Measurements from ENCODE around the gene SUV39H1.
"Not testable (repeated sequence)": the region's sequence is repeated elsewhere in the genome, so short reads cannot be mapped to it uniquely, and the experiment has no call there.

Gene SUV39H1

GRCh38 chrX:48696301-48696908 lies at the start of gene SUV39H1:
Gene SUV39H1, plus strand, starts transcription at chrX:48696734. Its CDS starts 51 bp downstream, at chrX:48696785.
- peak; percentile 97 for DNase-seq (ENCODE audit: low spot score)

- DNase-seq (ENCODE audit: low spot score) = peak; percentile 36
Observed at GRCh38 chrX:48648336-48648751, 48.2 kb upstream of the SUV39H1 start.

DNA sequence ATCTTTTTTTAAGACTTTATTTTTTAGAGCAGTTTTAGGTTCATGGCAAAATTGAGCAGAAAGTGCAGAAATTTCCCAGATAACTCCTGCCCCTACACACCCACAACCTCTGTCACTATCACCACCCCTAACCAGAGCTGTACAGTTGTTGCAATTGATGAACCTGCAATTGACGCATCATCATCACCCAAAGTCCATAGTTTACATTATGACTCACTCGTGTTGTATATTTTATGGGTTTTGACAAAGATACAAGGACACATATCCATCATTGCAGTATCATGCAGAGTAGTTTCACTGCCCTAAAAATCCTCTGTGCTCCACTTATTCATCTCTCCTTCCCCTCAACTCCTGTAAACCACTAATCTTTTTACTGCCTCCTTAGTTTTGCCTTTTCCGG lies 47.4 kb upstream of the SUV39H1 start:
- no peak for DNase-seq (ENCODE audit: low spot score)

DNA sequence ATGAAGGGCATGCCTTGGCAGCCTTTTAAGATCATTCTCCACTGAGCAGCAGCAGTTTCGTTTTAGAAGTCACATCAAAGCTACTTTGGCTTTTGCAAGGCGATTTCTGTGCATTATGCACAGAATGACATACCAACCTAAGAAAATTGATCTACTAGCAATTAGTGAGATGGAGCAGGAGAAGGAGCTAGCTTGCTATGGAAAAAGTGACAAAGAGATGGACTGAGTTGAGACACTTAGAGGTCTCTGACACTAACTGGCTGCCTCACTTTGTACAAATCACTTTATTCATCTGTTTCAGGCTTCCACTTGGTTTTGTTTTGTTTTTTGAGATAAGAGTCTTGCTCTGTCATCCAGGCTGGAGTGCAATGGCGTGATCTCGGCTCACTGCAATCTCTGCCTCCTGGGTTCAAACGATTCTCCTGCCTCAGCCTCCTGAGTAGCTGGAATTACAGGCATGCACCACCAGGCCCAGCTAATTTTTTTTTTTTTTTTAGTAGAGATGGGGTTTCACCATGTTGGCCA lies 44.4 kb upstream of the SUV39H1 start:
- DNase-seq (ENCODE audit: low spot score) = not testable (repeated sequence)

- not testable (repeated sequence) for DNase-seq (ENCODE audit: low spot score)
Observed at GRCh38 chrX:48654746-48655145, 41.8 kb upstream of the SUV39H1 start.

DNA sequence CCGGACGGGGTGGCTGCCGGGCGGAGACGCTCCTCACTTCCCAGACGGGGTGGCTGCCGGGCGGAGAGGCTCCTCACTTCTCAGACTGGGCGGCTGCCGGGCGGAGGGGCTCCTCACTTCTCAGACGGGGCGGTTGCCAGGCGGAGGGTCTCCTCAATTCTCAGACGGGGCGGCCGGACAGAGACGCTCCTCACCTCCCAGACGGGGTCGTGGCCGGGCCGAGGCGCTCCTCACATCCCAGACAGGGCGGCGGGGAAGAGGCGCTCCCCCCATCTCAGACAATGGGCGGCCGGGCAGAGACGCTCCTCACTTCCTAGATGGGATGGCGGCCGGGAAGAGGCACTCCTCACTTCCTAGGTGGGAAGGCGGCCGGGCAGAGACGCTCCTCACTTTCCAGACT lies 36.8 kb upstream of the SUV39H1 start:
- not testable (repeated sequence) for DNase-seq (ENCODE audit: low spot score)

DNA sequence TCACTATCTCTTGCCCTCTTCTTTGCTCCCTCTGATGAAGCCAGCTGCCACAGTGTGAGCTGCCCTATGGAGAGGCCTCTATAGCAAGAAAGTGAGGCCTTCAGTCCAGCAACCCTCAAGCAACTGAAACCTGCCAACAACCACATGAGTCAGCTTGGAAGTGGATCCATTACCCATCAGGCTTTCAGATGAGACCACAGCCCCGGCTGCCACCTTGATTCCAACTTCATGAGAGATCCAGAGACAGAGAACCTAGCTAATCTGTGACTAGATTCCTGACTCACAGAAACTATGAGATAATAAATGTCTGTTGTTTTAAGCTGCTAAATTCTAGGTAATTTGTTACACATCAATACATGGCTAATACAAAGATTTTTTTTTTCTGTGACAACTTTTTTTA lies 33.3 kb upstream of the SUV39H1 start:
- no peak for DNase-seq (ENCODE audit: low spot score)

DNA sequence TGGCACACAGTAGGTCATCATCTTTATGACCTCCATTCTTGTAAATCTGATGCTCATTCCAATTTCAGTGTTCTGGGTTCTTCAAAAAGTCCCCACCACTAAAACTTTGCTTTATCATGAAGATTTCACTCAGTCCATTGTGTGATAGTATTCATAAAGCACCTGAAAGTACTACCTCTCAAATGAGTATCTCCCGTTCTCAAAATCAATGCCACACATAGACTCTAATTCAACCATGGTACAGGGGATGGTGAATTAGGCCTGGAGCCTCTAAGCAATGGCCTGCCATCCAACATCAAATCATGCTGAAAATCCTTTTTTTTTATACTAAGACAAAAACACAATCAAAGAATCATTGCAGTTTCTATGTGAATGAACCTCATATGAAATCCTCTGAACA lies 32.4 kb upstream of the SUV39H1 start:
- DNase-seq (ENCODE audit: low spot score) = no peak

GRCh38 chrX:48665991-48666390 lies 30.5 kb upstream of the SUV39H1 start:
- peak; percentile 52 for DNase-seq (ENCODE audit: low spot score)

GRCh38 chrX:48666649-48667048 lies 29.9 kb upstream of the SUV39H1 start:
- DNase-seq (ENCODE audit: low spot score) = no peak

- no peak for DNase-seq (ENCODE audit: low spot score)
Observed at GRCh38 chrX:48667509-48667908, 29.0 kb upstream of the SUV39H1 start.

DNA sequence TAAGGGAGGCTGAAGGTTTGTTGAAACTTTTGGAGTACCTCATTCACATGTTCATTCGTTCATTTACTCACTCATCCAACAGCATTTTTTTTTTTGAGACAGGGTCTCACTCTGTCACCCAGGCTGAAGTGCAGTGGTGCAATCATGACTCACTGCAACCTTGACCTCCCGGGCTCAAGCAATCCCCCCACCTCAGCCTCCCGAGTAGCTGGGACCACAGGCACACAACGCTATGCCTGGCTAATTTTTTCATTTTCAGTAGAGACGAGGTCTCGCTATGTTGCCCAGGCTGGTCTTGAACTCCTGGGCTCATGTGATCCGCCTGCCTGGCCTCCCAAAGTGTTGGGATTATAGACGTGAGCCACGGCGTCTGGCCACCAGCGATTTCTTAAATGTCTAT lies 28.3 kb upstream of the SUV39H1 start:
- DNase-seq (ENCODE audit: low spot score) = not testable (repeated sequence)

- peak; percentile 99 for DNase-seq (ENCODE audit: low spot score)
Observed at GRCh38 chrX:48676106-48676892, 20.2 kb upstream of the SUV39H1 start.

- no peak for DNase-seq (ENCODE audit: low spot score)
Observed at GRCh38 chrX:48676893-48677270, 19.7 kb upstream of the SUV39H1 start.

GRCh38 chrX:48677516-48677915 lies 19.0 kb upstream of the SUV39H1 start:
- no peak for DNase-seq (ENCODE audit: low spot score)

DNA sequence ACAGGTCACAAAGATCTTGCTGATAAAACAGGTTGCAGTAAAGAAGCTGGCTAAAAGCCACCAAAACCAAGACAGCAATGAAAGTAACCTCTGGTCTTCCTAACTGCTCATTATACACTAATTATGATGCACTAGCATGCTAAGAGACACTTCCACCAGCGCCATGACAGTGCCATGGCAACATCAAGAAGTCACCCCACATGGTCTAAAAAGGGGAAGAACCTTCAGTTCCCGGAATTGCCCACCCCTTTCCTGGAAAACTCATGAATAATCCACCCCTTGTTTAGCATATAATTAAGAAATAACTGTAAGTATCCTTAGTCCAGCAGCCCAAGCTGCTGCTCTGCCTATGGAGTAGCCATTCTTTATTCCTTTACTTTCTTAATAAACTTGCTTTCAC lies 16.1 kb upstream of the SUV39H1 start:
- not testable (repeated sequence) for DNase-seq (ENCODE audit: low spot score)

GRCh38 chrX:48680925-48681324 lies 15.6 kb upstream of the SUV39H1 start:
- not testable (repeated sequence) for DNase-seq (ENCODE audit: low spot score)

GRCh38 chrX:48681539-48682183 lies 14.9 kb upstream of the SUV39H1 start:
- no peak for DNase-seq (ENCODE audit: low spot score)

GRCh38 chrX:48682795-48683194 lies 13.7 kb upstream of the SUV39H1 start:
- DNase-seq (ENCODE audit: low spot score) = not testable (repeated sequence)

DNA sequence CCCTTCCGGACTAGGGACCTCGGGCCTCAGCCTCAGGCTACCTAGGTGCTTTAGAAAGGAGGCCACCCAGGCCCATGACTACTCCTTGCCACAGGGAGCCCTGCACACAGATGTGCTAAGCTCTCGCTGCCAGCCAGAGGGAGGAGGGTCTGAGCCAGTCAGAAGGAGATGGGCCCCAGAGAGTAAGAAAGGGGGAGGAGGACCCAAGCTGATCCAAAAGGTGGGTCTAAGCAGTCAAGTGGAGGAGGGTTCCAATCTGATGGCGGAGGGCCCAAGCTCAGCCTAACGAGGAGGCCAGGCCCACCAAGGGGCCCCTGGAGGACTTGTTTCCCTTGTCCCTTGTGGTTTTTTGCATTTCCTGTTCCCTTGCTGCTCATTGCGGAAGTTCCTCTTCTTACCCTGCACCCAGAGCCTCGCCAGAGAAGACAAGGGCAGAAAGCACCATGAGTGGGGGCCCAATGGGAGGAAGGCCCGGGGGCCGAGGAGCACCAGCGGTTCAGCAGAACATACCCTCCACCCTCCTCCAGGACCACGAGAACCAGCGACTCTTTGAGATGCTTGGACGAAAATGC lies 13.0 kb upstream of the SUV39H1 start, which contains the start of gene WAS:
Gene WAS (plus strand): TSS at position 389 of the 572 bp plus-strand sequence. CDS start 55 bp downstream, at position 444.
- no peak for DNase-seq (ENCODE audit: low spot score)

- DNase-seq (ENCODE audit: low spot score) = no peak
Observed at GRCh38 chrX:48684134-48684533, 12.4 kb upstream of the SUV39H1 start.

DNA sequence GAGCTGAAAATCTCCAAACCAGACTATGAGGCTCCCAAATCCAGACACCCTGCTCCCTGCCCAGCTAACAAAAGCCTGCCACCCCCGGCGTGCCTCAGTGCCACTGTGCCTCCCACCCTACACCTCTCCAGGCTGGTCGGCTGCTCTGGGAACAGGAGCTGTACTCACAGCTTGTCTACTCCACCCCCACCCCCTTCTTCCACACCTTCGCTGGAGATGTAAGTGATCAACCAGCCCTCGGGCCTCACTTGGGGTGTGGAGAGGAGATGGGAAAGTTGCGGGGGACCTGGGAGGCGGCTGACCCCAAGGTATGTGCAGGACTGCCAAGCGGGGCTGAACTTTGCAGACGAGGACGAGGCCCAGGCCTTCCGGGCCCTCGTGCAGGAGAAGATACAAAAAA lies 11.1 kb upstream of the SUV39H1 start:
- no peak for DNase-seq (ENCODE audit: low spot score)
